HG02885 (cell line): Measurements from ENCODE around the gene PRRC2C.
A peak's percentile ranks its signal among the peaks of the same experiment; 100 is the strongest.
"Not testable (repeated sequence)": the region's sequence is repeated elsewhere in the genome, so short reads cannot be mapped to it uniquely, and the experiment has no call there.

Experiments
- ATAC-seq: cut with Tn5 transposase; IDR thresholded peaks from one replicate; pipeline ENCODE4 v1.9.1; 2021; ENCODE audit warnings: mild to moderate bottlenecking; ENCODE audit not compliant: unreplicated experiment, poor library complexity

PRRC2C gene

GRCh38 chr1:171495444-171495843 lies 10.1 kb downstream of the PRRC2C start:
- ATAC-seq: no peak

DNA sequence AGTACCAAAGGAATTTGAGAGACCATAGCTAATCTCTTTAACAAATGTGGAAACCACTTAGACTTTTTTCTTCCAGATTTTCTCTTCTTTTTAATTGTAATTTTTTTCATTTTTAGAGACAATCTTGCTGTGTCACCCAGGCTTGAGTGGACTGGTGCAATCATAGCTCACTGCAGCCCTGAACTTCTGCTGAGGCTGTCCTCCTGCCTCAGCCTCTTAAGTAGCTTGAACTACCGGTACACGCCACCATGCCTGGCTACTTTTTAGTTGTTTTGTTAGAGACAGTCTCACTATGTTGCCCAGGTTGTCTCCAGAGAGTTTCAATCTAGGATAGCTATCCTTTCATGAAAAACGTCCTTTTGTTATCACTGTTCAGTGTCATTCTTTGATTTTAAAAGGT lies 15.0 kb downstream of the PRRC2C start:
- no peak for ATAC-seq

DNA sequence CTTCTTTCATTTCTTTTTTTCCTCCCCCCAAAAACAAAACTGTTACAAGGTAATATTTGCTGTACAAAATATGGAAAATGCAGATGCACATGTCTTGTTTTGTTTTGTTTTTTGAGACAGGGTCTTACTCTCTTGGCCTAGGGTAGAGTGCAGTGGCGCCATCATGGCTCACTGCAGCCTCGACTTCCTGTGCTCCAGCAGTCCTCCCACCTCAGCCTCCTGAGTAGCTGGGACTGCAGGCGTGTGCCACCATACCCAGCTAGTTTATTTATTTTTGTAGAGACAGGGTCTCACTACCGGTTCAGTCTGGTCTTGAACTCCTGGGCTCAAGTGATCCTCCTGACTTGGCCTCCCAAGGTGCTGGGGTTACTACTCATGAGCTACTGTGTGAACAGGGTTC lies 15.5 kb downstream of the PRRC2C start:
- no peak for ATAC-seq

DNA sequence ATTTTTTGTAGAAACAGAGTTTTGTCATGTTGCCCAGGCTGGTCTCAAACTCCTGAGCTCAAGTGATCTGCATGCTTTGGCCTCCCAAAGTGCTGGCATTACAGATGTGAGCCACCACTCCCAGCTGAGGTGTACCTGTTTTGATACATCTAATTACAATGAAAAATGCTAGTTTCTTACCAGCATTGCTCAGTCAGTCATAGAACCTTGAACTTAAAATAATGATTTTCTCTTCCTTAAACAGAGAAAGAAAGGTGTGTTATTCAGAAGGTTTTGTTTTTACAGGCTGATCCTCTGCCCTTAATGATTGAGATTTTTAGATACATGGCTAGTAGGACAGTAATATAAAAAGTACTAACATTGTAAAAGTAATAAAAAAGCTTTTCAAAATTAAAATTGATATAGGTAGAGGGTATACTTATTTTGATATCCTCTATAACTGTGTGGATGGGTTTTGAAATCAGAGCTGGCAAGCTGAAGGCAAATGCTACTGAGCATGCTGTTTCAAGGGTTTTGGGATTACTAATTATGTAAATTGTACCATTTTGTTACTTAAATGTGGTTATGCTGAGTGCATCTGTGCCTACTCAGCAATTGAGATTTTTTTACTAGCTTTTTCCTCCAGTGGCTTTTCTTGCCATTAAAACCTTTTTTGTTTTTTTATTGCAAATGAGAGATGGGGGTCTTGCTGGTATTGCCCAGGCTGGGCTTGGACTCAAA lies 16.1 kb downstream of the PRRC2C start:
- ATAC-seq: peak; percentile 70

GRCh38 chr1:171506525-171507304 lies 21.4 kb downstream of the PRRC2C start:
- ATAC-seq: no peak

DNA sequence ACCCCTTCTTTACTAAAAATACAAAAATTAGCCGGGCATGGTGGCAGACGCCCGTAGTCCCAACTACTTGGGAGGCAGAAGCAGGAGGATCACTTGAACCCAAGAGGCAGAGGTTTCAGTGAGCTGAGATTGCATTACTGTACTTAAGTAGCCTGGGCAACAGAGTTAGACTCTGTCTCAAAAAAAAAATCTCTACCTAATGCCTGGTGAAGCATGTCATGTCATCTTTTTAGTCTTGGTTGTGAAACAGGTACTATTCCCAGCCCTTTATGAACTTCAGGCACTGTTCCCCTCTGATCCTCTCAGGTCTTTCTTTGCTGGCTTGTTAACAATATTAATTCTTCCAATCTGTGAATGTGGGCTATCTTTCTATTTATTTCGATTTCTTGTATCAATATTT lies 22.1 kb downstream of the PRRC2C start:
- peak; percentile 57 for ATAC-seq

DNA sequence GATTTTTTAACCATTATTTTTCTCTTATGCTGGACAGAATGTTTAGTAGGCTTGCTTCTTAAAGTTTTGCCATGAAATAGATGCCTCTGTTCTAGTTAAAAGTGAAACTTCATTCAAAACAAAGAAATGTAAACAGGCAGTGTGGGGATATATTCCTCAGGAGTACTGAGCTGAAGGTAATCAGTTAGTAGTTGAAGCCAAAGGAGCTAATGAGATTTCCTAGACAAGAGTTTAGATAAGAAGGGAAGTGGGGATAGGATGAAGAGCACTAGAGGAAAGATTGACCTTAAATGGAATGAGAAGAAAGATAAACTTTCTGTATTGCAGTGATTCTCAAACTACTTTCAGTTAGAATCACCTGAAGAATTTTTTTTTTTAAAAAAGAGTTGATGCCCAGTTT lies 23.9 kb downstream of the PRRC2C start:
- no peak for ATAC-seq

DNA sequence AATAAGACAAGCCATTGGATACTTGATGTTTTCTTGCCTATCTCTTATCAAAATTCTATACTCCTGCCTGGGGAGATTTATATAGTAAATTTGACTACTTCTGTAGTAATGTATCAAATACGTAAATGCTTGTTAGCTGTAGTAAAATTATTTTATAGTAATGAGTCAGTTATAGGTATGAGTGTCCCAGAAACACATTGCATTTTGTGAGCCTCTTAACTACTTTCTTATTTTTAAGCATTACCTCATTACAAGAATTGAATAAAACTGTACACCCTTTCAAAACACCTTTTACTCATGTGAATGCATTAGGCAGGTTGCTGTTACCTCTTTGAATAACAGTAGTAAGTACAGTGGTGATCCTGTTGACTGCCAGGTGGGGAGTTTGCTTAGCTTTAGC lies 28.4 kb downstream of the PRRC2C start:
- no peak for ATAC-seq

GRCh38 chr1:171515299-171515698 lies 30.0 kb downstream of the PRRC2C start:
- ATAC-seq: peak; percentile 42

DNA sequence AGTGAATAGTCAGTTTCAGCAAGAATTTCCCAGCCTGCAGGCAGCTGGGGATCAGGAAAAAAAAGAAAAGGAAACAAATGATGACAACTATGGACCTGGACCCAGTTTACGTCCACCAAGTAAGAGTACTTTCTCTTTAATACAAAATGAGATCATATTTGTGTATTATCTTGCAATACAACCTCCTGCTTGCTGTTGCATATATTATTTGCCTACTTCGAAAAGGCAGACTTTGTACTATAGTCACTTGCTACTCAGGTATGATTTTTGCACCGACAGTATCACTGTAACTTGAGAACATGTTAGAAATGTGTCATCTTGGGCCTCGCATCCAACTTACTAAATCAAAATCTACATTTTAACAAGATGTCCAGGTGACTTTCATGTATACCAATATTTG lies 30.4 kb downstream of the PRRC2C start:
- no peak for ATAC-seq

GRCh38 chr1:171521567-171521966 lies 36.2 kb downstream of the PRRC2C start:
- no peak for ATAC-seq

DNA sequence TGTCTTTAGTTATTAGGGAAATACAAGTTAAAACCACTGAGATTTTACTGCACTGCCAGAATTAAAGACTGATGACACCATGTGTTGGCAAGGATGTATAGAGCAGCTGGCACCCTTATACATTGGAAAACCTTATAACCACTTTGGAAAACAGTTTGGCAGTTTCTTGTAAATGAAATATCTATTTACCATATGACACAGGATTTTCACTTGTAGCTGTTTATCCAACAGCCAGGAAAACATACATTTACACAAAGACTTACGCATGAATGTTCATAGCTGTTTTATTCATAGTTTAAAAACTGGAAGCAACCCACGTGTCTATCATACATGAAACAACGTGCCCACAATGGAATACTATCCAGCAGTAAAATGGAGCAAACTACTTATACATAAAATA lies 45.3 kb downstream of the PRRC2C start:
- no peak for ATAC-seq

GRCh38 chr1:171532520-171532919 lies 47.2 kb downstream of the PRRC2C start:
- ATAC-seq: no peak

DNA sequence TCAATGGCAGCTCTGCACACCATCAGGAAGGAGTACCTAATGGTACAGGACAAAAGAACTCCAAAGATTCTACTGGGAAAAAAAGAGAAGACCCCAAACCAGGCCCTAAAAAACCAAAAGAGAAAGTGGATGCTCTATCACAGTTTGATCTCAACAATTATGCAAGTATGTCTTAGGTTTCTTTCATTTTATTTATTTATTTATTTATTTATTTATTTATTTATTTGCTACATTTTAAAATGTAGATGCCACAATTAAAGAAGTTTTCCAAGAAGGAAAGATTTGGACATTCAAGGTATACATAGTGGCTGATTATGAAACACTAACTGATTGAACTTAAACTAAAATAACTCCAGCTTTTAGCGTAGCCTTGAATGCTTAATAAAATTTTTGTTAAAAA lies 60.2 kb downstream of the PRRC2C start:
- no peak for ATAC-seq

- ATAC-seq: no peak
Observed at GRCh38 chr1:171550050-171550449, 64.7 kb downstream of the PRRC2C start.

DNA sequence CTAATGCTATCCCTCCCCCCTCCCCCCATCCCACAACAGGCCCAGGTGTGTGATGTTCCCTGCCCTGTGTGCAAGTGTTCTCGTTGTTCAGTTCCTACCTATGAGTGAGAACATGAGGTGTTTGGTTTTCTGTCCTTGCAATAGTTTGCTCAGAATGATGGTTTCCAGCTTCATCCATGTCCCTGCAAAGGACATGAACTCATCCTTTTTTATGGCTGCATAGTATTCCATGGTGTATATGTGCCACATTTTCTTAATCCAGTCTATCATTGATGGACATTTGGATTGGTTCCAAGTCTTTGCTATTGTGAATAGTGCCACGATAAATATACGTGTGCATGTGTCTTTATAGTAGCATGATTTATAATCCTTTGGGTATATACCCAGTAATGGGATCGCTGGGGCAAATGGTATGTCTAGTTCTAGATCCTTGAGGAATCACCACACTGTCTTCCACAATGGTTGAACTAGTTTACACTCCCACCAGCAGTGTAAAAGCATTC lies 65.3 kb downstream of the PRRC2C start:
- ATAC-seq: not testable (repeated sequence)

DNA sequence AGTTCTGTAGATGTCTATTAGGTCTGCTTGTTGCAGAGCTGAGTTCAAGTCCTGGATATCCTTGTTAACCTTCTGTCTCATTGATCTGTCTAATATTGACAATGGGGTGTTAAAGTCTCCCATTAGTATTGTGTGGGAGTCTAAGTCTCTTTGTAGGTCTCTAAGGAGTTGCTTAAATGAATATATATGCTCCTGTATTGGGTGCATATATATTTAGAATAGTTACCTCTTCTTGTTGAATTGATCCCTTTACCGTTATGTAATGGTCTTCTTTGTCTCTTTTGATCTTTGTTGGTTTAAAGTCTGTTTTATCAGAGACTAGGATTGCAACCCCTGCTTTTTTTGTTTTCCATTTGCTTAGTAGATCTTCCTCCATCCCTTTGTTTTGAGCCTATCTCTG lies 68.6 kb downstream of the PRRC2C start:
- ATAC-seq: not testable (repeated sequence)

DNA sequence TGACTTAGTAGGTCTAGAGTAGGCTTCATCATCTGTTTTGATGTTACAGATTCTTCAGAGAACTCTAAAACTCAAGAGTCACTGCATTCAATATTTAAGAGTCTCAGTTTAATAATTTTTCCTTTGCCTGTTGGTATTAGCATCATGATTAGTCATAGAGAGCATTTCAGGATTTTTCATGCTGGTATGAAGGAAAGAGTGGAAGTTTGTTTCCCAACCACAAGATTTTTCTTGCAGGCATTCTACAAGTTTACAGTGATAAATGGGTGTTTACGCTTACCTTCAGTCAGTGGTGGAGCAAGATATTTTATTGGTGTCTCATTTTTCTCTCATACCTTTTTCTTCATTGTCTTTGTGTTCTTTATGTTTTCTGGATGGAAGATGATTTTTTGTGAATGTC lies 78.3 kb downstream of the PRRC2C start:
- no peak for ATAC-seq

GRCh38 chr1:171566467-171566866 lies 81.1 kb downstream of the PRRC2C start:
- ATAC-seq: no peak

DNA sequence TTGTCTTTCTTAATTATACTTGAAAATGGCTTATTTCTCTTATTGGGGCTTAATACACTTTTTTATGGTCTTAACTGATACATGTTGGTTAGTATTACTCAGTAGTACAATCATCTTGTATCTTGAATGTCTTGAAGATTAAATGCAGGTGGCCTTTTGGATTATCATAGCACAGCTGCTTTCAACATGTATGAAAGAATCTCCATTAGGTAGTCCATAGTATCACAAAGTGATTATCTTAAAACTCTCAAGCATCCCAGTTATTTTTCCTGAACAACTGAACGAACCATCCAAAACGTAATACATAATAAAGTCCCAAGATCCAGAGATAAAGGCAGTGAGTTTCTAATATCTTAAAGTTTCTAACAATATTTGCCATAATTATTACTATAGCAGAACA lies 85.0 kb downstream of the PRRC2C start:
- ATAC-seq: no peak

DNA sequence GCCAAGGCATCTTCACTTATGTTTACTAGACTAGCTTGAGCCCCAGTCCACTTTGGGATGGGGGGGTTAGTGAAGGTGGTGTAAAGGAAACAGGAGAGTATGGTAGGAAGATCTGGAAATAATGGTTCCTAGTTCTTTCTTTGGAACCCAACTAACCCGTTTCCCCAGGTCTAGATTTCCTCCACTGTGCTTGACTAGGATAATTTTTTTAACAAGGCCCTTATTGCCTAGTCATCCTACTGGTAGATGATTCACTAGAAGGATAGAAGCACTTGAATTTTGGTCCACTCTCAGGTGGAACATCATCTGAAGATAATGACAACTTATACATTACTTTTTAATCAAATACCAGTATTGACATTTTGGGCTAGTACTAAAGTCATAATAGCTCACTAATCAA lies 90.8 kb downstream of the PRRC2C start:
- no peak for ATAC-seq

DNA sequence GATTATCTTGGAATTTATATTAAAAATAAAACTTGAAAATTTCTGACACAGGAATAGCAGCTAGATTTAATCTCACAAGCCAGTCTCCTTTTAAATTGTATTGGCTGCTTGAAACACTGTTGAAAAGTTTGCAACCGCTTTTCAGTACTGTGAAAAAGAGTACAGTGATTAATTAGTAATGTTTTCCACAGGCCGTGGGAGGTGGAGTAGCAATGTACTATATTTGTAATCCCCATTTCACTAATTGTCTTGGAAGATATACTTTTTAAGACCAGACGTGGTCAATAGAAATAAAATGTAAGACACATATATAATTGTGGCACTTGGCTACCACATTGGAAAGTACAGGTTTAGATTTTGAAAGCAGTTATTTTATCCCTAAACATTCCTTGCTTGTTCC lies 95.9 kb downstream of the PRRC2C start:
- ATAC-seq: no peak
